Effector memory CD4-positive, alpha-beta T cell (primary cell): ENCODE measurements around the gene DDR2.

Experiments used
- DNase-seq, 3 donors: peaks; one replicate each; pipeline ENCODE4 v3.0.0-alpha.2; 2020
- H3K27ac ChIP-seq: 2 replicates; pipeline ENCODE4 v1.7.0; 2013; ENCODE audit warnings: mild to moderate bottlenecking, low read length, moderate library complexity; ENCODE audit not compliant: insufficient read depth, poor library complexity, severe bottlenecking
- H3K27me3 ChIP-seq: replicated peaks from 2 replicates; pipeline ENCODE4 v1.7.0; 2013; ENCODE audit warnings: mild to moderate bottlenecking, low read length; ENCODE audit not compliant: insufficient read depth, control insufficient read depth, poor library complexity, severe bottlenecking
- H3K36me3 ChIP-seq: 2 replicates; pipeline ENCODE4 v1.7.0; 2013; ENCODE audit warnings: mild to moderate bottlenecking, low read length, moderate library complexity; ENCODE audit not compliant: control insufficient read depth, insufficient read depth
- H3K4me1 ChIP-seq: 2 replicates; pipeline ENCODE4 v1.7.0; 2013; ENCODE audit warnings: low read length, mild to moderate bottlenecking; ENCODE audit not compliant: control insufficient read depth, insufficient read depth, poor library complexity, severe bottlenecking
- H3K4me3 ChIP-seq: 2 replicates; pipeline ENCODE4 v1.7.0; 2013; ENCODE audit warnings: low read length, low read depth, mild to moderate bottlenecking; ENCODE audit not compliant: insufficient read depth, poor library complexity, severe bottlenecking
- H3K9me3 ChIP-seq: 2 replicates; pipeline ENCODE4 v1.7.0; 2013; ENCODE audit warnings: mild to moderate bottlenecking, low read length, moderate library complexity; ENCODE audit not compliant: control insufficient read depth

DDR2 gene

GRCh38 chr1:162716123-162716522, 83.9 kb downstream of the DDR2 start:
- H3K27ac ChIP-seq: no peak overlapping the region
- H3K9me3 ChIP-seq: no peaks in the 10 kb centered on the region
- no peak overlapping the region for H3K4me3 ChIP-seq
- no peak for DNase-seq
- H3K36me3 ChIP-seq: no peaks in the 10 kb centered on the region
- no peaks in the 10 kb centered on the region for H3K27me3 ChIP-seq
- H3K4me1 ChIP-seq: no peaks in the 10 kb centered on the region

- DNase-seq: no peak
- no peaks in the 10 kb centered on the region for H3K36me3 ChIP-seq
- H3K27me3 ChIP-seq: no peaks in the 10 kb centered on the region
- H3K4me3 ChIP-seq: no peak overlapping the region
- H3K4me1 ChIP-seq: no peaks in the 10 kb centered on the region
- H3K27ac ChIP-seq: no peak overlapping the region
- H3K9me3 ChIP-seq: no peaks in the 10 kb centered on the region
Observed at GRCh38 chr1:162716552-162716951, 84.3 kb downstream of the DDR2 start.

DNA sequence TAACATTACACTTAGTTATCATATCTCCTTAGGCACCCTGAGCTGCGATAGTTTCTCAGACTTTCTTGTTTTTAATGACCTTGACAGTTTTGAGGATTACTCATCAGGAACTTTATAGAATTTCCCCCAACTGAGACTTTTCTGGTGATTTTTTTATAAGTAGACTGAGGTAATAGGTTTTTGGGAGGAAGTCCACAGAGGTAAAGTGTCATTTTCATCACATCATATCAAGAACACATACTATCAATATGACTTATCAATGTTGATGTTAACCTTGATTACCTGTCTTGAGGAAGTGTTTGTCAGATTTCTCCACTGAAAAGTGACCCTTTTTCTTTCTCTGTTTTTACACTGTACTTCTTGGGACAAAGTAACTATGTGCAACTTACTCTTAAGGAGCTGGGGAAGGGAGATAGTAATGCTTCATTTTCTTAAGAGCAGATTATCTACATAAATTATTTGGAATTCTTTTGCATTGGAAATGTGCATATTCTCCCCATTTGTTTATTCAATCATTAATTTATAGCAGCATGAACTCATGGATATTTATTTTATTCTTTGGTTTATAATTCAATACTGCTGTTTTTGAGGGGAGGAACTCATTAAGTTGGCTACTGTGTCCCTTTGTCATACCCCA, 85.4 kb downstream of the DDR2 start:
- Histone ChIP-seq H3K4me1 (no peaks in the 10 kb centered on the region), H3K36me3 (no peaks in the 10 kb centered on the region), H3K27me3 (no peaks in the 10 kb centered on the region), H3K27ac (no peak overlapping the region), H3K9me3 (no peaks in the 10 kb centered on the region), H3K4me3 (no peak overlapping the region)
- DNase-seq: no peak

GRCh38 chr1:162719678-162720077, 87.4 kb downstream of the DDR2 start:
- Histone ChIP-seq H3K4me1 (no peaks in the 10 kb centered on the region), H3K27me3 (no peaks in the 10 kb centered on the region), H3K27ac (no peak overlapping the region), H3K36me3 (no peaks in the 10 kb centered on the region), H3K9me3 (no peaks in the 10 kb centered on the region), H3K4me3 (no peak overlapping the region)
- no peak for DNase-seq

- Histone ChIP-seq H3K36me3 (no peaks in the 10 kb centered on the region), H3K27me3 (no peaks in the 10 kb centered on the region), H3K4me3 (no peak overlapping the region), H3K4me1 (no peaks in the 10 kb centered on the region), H3K9me3 (no peaks in the 10 kb centered on the region), H3K27ac (no peak overlapping the region)
- no peak for DNase-seq
Observed at GRCh38 chr1:162720996-162721395, 88.7 kb downstream of the DDR2 start.

DNA sequence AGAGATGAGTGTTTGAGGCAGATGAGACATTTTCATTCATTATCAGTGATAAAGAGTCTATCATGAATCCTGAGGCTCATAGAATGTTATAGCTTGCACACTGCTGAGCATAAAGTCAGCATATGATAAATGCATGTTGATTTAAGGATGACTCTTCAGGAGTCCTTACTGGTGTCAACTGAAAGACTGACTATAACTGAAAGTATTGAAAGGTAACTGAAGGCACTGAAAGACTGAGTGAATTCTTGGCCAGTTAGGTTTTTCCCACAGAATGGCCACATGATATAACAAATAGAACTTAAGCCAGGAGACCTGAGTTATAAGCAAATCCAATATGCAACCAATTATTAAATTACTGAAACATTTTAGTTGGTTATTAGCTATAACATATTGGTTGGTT, 89.2 kb downstream of the DDR2 start:
- H3K4me1 ChIP-seq: no peaks in the 10 kb centered on the region
- H3K27ac ChIP-seq: no peak overlapping the region
- H3K36me3 ChIP-seq: no peaks in the 10 kb centered on the region
- H3K4me3 ChIP-seq: no peak overlapping the region
- no peaks in the 10 kb centered on the region for H3K9me3 ChIP-seq
- no peak for DNase-seq
- H3K27me3 ChIP-seq: no peaks in the 10 kb centered on the region

GRCh38 chr1:162722036-162722435, 89.8 kb downstream of the DDR2 start:
- no peaks in the 10 kb centered on the region for H3K4me1 ChIP-seq
- no peaks in the 10 kb centered on the region for H3K9me3 ChIP-seq
- no peaks in the 10 kb centered on the region for H3K36me3 ChIP-seq
- no peaks in the 10 kb centered on the region for H3K27me3 ChIP-seq
- no peak overlapping the region for H3K4me3 ChIP-seq
- no peak for DNase-seq
- H3K27ac ChIP-seq: no peak overlapping the region

GRCh38 chr1:162724583-162725120, 92.4 kb downstream of the DDR2 start:
- Histone ChIP-seq H3K9me3 (no peaks in the 10 kb centered on the region), H3K27me3 (no peaks in the 10 kb centered on the region), H3K27ac (no peak overlapping the region), H3K4me1 (no peaks in the 10 kb centered on the region), H3K36me3 (no peaks in the 10 kb centered on the region), H3K4me3 (no peak overlapping the region)
- no peak for DNase-seq

GRCh38 chr1:162725301-162725837, 93.1 kb downstream of the DDR2 start:
- no peaks in the 10 kb centered on the region for H3K4me1 ChIP-seq
- DNase-seq: no peak

GRCh38 chr1:162726555-162726954, 94.3 kb downstream of the DDR2 start:
- Histone ChIP-seq H3K9me3 (no peaks in the 10 kb centered on the region), H3K27me3 (no peaks in the 10 kb centered on the region), H3K4me1 (no peaks in the 10 kb centered on the region), H3K36me3 (no peaks in the 10 kb centered on the region), H3K27ac (no peak overlapping the region), H3K4me3 (no peak overlapping the region)
- DNase-seq: no peak

More at GRCh38 chr1:162725301-162725837, 93.1 kb downstream of the DDR2 start:
- no peaks in the 10 kb centered on the region for H3K27me3 ChIP-seq
- no peak overlapping the region for H3K27ac ChIP-seq
- no peak overlapping the region for H3K4me3 ChIP-seq
- no peaks in the 10 kb centered on the region for H3K9me3 ChIP-seq
- H3K36me3 ChIP-seq: no peaks in the 10 kb centered on the region
